K562 (cell line): ENCODE results near the gene PPARG. TPM values are rescaled to one million over a fixed set of nuclear protein-coding genes. Genes with fewer than 3 reads are reported as not detected.

Experiments used
- ATAC-seq: fragments of 200-7000 bp; cut with Tn5 transposase; 3 replicates; pipeline ENCODE4 v1.9.1; 2020; ENCODE audit warnings: moderate library complexity
- BruUV-seq: library from RNA; stranded (reverse); fragments of 400-500 nt; replicated peaks from 2 replicates; lab custom pipeline; 2021; lab: Mats Ljungman, UMichigan
- CTCF ChIA-PET: fragments of 300-600 bp; formaldehyde crosslinking; extraction: SDS; loops from one replicate; lab custom pipeline; 2021; ENCODE audit warnings: low intra/inter-chr PET ratio; lab: Yijun Ruan, JAX
- POLR2A ChIA-PET: fragments of 300-600, 350-650 bp; sonication (Branson Sonifier 250); formaldehyde crosslinking; extraction: SDS; loops from one replicate; lab custom pipeline; 2021; ENCODE audit warnings: antibody characterized with exemption, inconsistent platforms; lab: Yijun Ruan, JAX
- DNase-seq, 4 experiments: peaks; one replicate each; pipeline versions ENCODE4 v3.0.0 to v3.0.0-alpha.2; 2011 to 2018; ENCODE audit warnings: low spot score in 3 of 4, mixed read lengths in 3 of 4; ENCODE audit errors: extremely low read depth in 1 of 4
- FAIRE-seq: peaks from 2 replicates; lab custom pipeline; 2011; peaks lifted over from hg19 to GRCh38; lab: Jason Lieb, UNC
- H2AFZ ChIP-seq: 2 replicates; pipeline ENCODE4 v1.6.0; 2011; ENCODE audit warnings: low read depth, low read length, control low read depth, inconsistent platforms
- H3K27ac ChIP-seq: fragments of 200-600 bp; 3 replicates; pipeline ENCODE4 v1.8.0; 2011; ENCODE audit warnings: low read depth, mild to moderate bottlenecking, control low read depth, inconsistent platforms, low read length, moderate library complexity, mixed read lengths; ENCODE audit errors: extremely low read depth
- H3K27me3 ChIP-seq, 2 experiments: fragments of 300-600 bp in 1 of 2; 2 replicates in 1 of 2; 3 replicates in 1 of 2; pipeline versions ENCODE4 v1.6.0 to v1.8.0; 2011; ENCODE audit warnings: inconsistent platforms in 2 of 2, low read length in 2 of 2, mild to moderate bottlenecking in 1 of 2, mixed read lengths in 1 of 2, moderate library complexity in 1 of 2; ENCODE audit not compliant: control insufficient read depth in 2 of 2, insufficient read depth in 2 of 2
- H3K36me3 ChIP-seq: fragments of 300-600 bp; 3 replicates; pipeline ENCODE4 v1.8.0; 2011; ENCODE audit warnings: mild to moderate bottlenecking, low read length, inconsistent platforms; ENCODE audit not compliant: control insufficient read depth, insufficient read depth
- H3K4me1 ChIP-seq, 2 experiments: fragments of 200-600 bp in 1 of 2; replicated peaks in 1 of 2; 2 replicates in 1 of 2; 3 replicates in 1 of 2; pipeline versions ENCODE4 v1.5.1 to v1.8.0; 2011; ENCODE audit warnings: inconsistent platforms in 2 of 2, low read length in 2 of 2, mild to moderate bottlenecking in 1 of 2, mixed read lengths in 1 of 2, moderate library complexity in 1 of 2; ENCODE audit not compliant: control insufficient read depth in 2 of 2, insufficient read depth in 2 of 2
- H3K4me2 ChIP-seq: 2 replicates; pipeline ENCODE4 v1.6.1; 2011; ENCODE audit warnings: low read length, control low read depth, inconsistent platforms, mixed read lengths; ENCODE audit not compliant: insufficient read depth
- H3K4me3 ChIP-seq: fragments of 200-600 bp; sonication (generic), shearing (Covaris generic); 2 replicates; pipeline ENCODE4 v1.5.1; 2016; ENCODE audit warnings: control low read depth, inconsistent platforms
- H3K79me2 ChIP-seq: fragments of 200-600 bp; 3 replicates; pipeline ENCODE4 v1.8.0; 2011; ENCODE audit warnings: low read length, inconsistent platforms; ENCODE audit not compliant: control insufficient read depth, insufficient read depth
- H3K9ac ChIP-seq, 2 experiments: 2 replicates each; pipeline versions ENCODE4 v1.6.0 to v1.6.1; 2011; ENCODE audit warnings: low read depth in 2 of 2, low read length in 2 of 2, control low read depth in 1 of 2, inconsistent platforms in 1 of 2, mild to moderate bottlenecking in 1 of 2, mixed read lengths in 1 of 2; ENCODE audit not compliant: insufficient read depth in 1 of 2
- H3K9me1 ChIP-seq: one replicate; pipeline ENCODE4 v1.6.0; 2011; ENCODE audit warnings: inconsistent platforms, mild to moderate bottlenecking, low read length, moderate library complexity; ENCODE audit not compliant: control insufficient read depth, insufficient read depth
- H3K9me3 ChIP-seq: replicated peaks from 2 replicates; pipeline ENCODE4 v1.5.1; 2011; ENCODE audit warnings: low read depth, low read length, inconsistent platforms; ENCODE audit not compliant: control insufficient read depth, insufficient read depth
- H4K20me1 ChIP-seq: replicated peaks from 2 replicates; pipeline ENCODE4 v1.6.1; 2011; ENCODE audit warnings: low read length, inconsistent platforms, mixed read lengths; ENCODE audit not compliant: control insufficient read depth, insufficient read depth
- KAT7 ChIP-seq: sonication (generic); formaldehyde crosslinking; IDR thresholded peaks from 2 replicates; pipeline ENCODE4 v1.8.0; 2022; ENCODE audit warnings: missing genetic modification reagents, mild to moderate bottlenecking, borderline replicate concordance
- KLF13 ChIP-seq: fragments of 450-650 bp; IDR thresholded peaks from 2 replicates; pipeline ENCODE4 v1.6.1; 2016; ENCODE audit warnings: missing genetic modification characterization, low read depth, mild to moderate bottlenecking, missing compliant biosample characterization, moderate library complexity, borderline replicate concordance
- LCOR ChIP-seq: sonication (generic); formaldehyde crosslinking; IDR thresholded peaks from 2 replicates; pipeline ENCODE4 v1.8.0; 2022; ENCODE audit warnings: mild to moderate bottlenecking, missing genetic modification reagents
- MITF ChIP-seq: IDR thresholded peaks from 2 replicates; pipeline ENCODE4 v1.6.1; 2014; ENCODE audit warnings: antibody characterized with exemption
- ZNF408 ChIP-seq: fragments of 250-450 bp; sonication (Bioruptor Pico); IDR thresholded peaks from 2 replicates; pipeline ENCODE4 v1.4.0; 2020; ENCODE audit warnings: low read depth, mild to moderate bottlenecking, moderate library complexity
- WGBS: fragments of 100-300 bp; shearing (Covaris generic); methylation state at CpG from one replicate; pipeline ENCODE4 v1.1.6; 2016; ENCODE audit warnings: low coverage, mixed read lengths; ENCODE audit not compliant: insufficient coverage; ENCODE audit errors: missing lambda C conversion rate; 5-methylcytosine and 5-hydroxymethylcytosine counted together
- in situ Hi-C: fragments of 300-500 bp; cut with MboI; formaldehyde crosslinking; loops from 4 replicates; pipeline ENCODE4 v1.15.0; 2018; ENCODE audit warnings: inconsistent platforms, mixed read lengths
- intact Hi-C: fragments of 100-400 bp; cut with micrococcal nuclease; formaldehyde crosslinking; loops from 2 replicates; pipeline ENCODE4 v1.14.2; 2022
- polyA plus RNA-seq, 8 experiments: library from polyadenylated mRNA; depleted of rRNA in 4 of 8; stranded (reverse) in 5 of 8; unstranded in 3 of 8; fragments of >200 nt; fragmentation: Nextera tagmentation in 2 of 8; fragmentation: Illumina TruSeq in 1 of 8; extraction: Ambion mirVana in 2 of 8; extraction: Trizol in 1 of 8; gene quantifications; 2 replicates each; pipeline versions ENCODE4 v1.2.1 to v1.2.3, GENCODE V29; 2011 to 2014; ENCODE audit warnings: inconsistent platforms in 1 of 8, missing spikeins in 1 of 8
- total RNA-seq, 7 experiments: library from RNA; depleted of rRNA in 6 of 7; stranded (reverse); fragments of >200 nt in 6 of 7; fragmentation: Illumina TruSeq in 2 of 7; extraction: Trizol in 2 of 7; gene quantifications; 2 replicates each; pipeline versions ENCODE4 v1.2.1 to v1.2.3, GENCODE V29; 2011 to 2021; ENCODE audit warnings: low replicate concordance in 1 of 7

Gene PPARG
- total and polyA plus RNA-seq, 9 of the 15 experiments (the other 6 are each of a cell fraction or from before 2014, with no cell fraction given) = not detected

GRCh38 chr3:12436514-12437220, 147.8 kb downstream of the PPARG start:
- Histone ChIP-seq H3K9me1 (no peaks in the 10 kb centered on the region), H3K27me3 (peaks cover 42 to 67% of the 10 kb centered on the region in 2 experiments), H3K27ac (no peak overlapping the region), H3K4me3 (no peak overlapping the region), H3K9ac (no peak overlapping the region), H3K79me2 (no peaks in the 10 kb centered on the region), H3K36me3 (no peaks in the 10 kb centered on the region), H3K9me3 (no peaks in the 10 kb centered on the region), H3K4me1 (peaks cover 0 to 3% of the 10 kb centered on the region in 2 experiments; a peak in 1 of 5 replicates), H3K4me2 (no peak overlapping the region), H2AFZ (no peak overlapping the region), H4K20me1 (no peaks in the 10 kb centered on the region; the same call in 1 of the 2 replicates)
- DNase-seq = no peak
- TF ChIP-seq KAT7 (CRISPR knock-in tag) (no peak), MITF (no peak), LCOR (no peak), KLF13 (tag) (no peak), ZNF408 (CRISPR knock-in tag) (no peak)
- CTCF ChIA-PET = no interaction called here
- ATAC-seq = no peak
- in situ Hi-C loops (no loop called here), intact Hi-C loops (no loop called here)
- WGBS = under 1% methylated on average over 12 of the region's 12 CpGs
- BruUV-seq = no TSS peak
- no peak for FAIRE-seq
- POLR2A ChIA-PET = interaction anchor here (0.6 to 1.1 kb wide), 3 partner anchors 10 to 176 kb away, joined by 3 to 5 read pairs (median 3); no protein-coding TSS in a partner anchor
